Tibial nerve (tissue), 4 donors: ENCODE data around the gene SLC2A14.
"Not testable (repeated sequence)": the region's sequence is repeated elsewhere in the genome, so short reads cannot be mapped to it uniquely, and the experiment has no call there.

Experiments
- EP300 ChIP-seq, 2 donors: sonication (generic); formaldehyde crosslinking; IDR thresholded peaks; one replicate each; pipeline ENCODE4 v1.6.1; 2017; ENCODE audit warnings: antibody characterized with exemption in 2 of 2, mild to moderate bottlenecking in 1 of 2
- TF ChIP-seq, protein P1 (sequence below), 5 experiments: fragments of 200-600 bp in 3 of 5; fragments of 450-650 bp in 2 of 5; sonication (generic) in 3 of 5; IDR thresholded peaks; one replicate each; pipeline ENCODE4 v1.5.1; 2016 to 2019; ENCODE audit warnings: antibody characterized with exemption in 5 of 5, mild to moderate bottlenecking in 3 of 5, moderate library complexity in 2 of 5

DNA sequence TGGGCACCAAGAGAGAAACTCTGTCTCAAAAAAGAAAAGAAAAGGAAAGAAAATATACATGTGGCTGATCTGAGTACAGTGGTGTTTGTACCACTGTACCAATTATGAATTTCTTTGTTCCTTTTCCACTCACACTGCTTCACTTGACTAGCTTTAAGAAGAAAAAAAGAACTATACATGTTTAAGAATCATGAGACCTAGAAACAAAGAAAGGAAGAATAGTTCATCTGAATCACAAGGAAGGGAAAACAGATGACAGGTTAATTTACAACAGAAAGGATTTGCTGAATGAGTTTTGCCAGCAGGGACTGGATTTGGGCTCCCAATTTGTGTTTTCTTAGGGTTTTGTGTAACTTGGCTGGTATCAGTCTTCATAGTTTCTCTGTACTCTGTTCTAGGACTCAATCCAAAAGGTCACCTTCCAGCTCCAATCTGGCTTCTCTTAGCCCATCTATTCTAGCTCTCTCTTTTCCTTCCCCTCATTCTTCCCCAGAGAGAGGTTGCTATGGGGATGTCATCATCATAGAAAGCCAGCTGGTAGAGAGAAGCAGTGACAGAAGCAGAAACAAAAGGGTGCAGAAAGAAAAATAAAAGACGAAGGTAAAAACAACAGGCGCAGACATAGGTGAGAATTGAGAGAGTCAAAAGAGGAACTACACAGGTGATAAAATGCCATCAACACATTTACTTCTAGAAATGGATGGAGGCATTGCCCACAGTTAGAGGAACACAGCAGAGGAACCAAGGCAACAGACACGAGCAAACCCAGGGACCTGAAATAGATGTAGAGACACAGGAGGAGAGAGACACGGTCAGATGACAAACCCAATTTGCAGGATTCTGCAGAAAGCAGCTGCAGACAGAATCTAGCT lies 25.3 kb downstream of the SLC2A14 start:
- TF ChIP-seq, protein P1, sequence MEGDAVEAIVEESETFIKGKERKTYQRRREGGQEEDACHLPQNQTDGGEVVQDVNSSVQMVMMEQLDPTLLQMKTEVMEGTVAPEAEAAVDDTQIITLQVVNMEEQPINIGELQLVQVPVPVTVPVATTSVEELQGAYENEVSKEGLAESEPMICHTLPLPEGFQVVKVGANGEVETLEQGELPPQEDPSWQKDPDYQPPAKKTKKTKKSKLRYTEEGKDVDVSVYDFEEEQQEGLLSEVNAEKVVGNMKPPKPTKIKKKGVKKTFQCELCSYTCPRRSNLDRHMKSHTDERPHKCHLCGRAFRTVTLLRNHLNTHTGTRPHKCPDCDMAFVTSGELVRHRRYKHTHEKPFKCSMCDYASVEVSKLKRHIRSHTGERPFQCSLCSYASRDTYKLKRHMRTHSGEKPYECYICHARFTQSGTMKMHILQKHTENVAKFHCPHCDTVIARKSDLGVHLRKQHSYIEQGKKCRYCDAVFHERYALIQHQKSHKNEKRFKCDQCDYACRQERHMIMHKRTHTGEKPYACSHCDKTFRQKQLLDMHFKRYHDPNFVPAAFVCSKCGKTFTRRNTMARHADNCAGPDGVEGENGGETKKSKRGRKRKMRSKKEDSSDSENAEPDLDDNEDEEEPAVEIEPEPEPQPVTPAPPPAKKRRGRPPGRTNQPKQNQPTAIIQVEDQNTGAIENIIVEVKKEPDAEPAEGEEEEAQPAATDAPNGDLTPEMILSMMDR (IDR thresholded peaks at IDR 0.05): not testable (repeated sequence)
- TF ChIP-seq EP300 (IDR thresholded peaks at IDR 0.05): not testable (repeated sequence)
